Subcutaneous adipose tissue (tissue), 4 donors: ENCODE results near the gene FLRT1. TPM values are rescaled to one million over a fixed set of nuclear protein-coding genes. Genes with fewer than 3 reads are reported as not detected.

Experiments used
- CTCF ChIP-seq: fragments of 450-650 bp; IDR thresholded peaks from one replicate; pipeline ENCODE4 v1.5.1; 2016; ENCODE audit warnings: low read depth, mild to moderate bottlenecking, control low read depth, antibody characterized with exemption, moderate library complexity
- total RNA-seq, 4 donors: library from RNA; depleted of rRNA; stranded (reverse); fragments of >200 nt; gene quantifications; one replicate each; pipeline ENCODE4 v1.1.0, GENCODE V29; 2016

FLRT1 gene
- total RNA-seq, 4 donors from 2014 or later: 0.22 TPM; not detected in 3

- TF ChIP-seq CTCF: no peak
These were observed 27.3 kb upstream of the FLRT1 start for GRCh38 chr11:64008283-64008913.

DNA sequence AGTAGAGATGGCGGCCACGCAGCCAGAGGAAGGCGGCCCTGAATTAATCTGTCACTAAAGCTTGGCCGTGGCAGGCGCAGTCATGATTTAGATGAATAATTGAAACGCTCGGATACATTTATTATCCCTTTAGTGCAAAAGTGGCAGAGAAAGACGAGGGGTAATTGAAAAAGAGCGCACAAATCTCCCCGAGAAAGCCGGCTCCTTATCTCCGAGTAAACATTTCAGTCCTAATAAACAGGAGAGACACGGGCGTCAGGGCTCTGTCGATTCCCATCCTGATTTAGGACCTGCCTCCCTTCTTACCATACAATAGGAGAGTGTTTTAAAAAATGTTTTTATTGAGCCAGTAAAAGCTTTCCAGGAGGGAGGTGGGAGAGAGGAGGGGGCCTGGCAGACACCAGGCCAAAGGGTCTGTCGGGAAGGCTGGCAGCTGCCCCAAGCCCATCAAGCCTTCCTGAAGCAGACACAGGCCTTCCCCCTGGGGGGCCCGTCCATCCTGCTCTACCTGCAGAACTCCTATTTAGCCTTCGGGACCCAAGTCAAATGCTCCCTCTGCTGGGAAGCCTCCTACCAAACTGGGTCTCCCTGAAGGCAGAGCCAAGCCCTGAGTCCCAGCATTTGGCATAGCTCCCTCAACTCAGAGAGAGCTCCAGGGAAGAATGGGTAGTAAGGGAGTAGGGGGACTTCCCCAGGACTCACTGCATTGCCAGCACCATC is 26.7 kb upstream of the FLRT1 start:
- TF ChIP-seq CTCF: no peak

GRCh38 chr11:64009710-64010109 is 26.0 kb upstream of the FLRT1 start:
- no peak for TF ChIP-seq CTCF

DNA sequence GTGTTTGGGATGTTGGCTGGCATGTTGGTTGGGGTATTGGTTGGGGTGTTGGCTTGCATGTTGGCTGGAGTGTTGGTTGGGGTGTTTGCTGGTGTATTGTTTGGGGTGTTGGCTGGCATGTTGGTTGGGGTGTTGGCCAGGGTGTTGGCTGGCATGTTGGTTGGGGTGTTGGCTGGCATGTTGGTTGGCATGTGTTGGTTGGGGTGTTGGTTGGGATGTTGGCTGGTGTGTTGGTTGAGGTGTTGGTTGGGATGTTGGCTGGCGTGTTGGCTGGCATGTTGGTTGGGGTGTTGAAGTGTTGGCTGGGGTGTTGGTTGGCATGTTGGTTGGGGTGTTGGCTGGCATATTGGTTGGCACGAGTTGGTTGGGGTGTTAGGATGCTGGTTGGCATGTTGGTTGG is 24.9 kb upstream of the FLRT1 start:
- TF ChIP-seq CTCF: no peak

DNA sequence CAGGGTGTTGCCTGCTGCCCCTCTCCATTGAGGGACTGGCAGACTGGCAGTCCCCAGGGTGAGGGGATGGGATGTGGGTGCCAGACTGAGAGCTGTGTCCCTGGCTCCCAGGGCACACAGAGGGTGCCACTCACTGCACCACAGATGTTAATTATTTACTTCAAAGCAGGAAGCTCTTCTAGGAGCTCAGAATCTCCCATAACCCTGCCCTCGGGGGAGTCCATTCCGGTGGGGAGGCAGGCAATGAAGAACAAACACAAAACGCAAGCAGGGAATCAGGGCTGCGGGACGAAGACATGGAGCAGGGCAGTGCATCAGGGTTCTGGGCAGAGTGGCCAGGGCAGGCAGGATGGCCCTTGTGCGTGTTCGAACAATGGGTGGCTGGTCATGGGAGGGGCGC is 24.4 kb upstream of the FLRT1 start:
- no peak for TF ChIP-seq CTCF

- no peak for TF ChIP-seq CTCF
These were observed 22.4 kb upstream of the FLRT1 start for GRCh38 chr11:64013141-64013896.

- TF ChIP-seq CTCF: no peak
These were observed 21.4 kb upstream of the FLRT1 start for GRCh38 chr11:64014356-64014755.
